ENCODE results near the gene MRPL37.
"Not testable (repeated sequence)": the region's sequence is repeated elsewhere in the genome, so short reads cannot be mapped to it uniquely, and the experiment has no call there.

MRPL37 gene

DNA sequence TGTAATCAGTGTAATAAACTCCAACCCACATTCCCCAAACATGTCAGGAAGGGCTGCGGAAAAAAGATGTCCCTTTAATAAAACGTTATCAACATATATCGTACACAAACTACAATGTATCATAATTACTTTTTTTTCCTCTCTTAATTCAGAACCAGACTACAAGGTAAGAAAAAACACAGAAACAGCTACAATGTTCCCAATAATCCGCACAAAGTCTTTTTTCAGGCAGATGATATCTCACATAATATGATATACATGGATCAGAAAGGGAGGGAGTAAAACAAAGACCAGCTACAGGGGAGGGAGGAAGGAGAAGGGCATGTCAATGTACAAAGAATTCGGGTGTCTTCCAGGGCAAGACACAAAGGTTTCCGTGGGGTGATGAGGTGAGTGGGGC is 25.4 kb downstream of the MRPL37 start:
- H3K9ac ChIP-seq (ENCODE audit: low read length) = no peak overlapping the region
- no peaks in the 10 kb centered on the region for H3K27me3 ChIP-seq (ENCODE audit: control insufficient read depth, insufficient read depth, low read length)
- H3K4me3 ChIP-seq (ENCODE audit: low read length) = no peak overlapping the region
- H3K27ac ChIP-seq (ENCODE audit: low read depth, low read length) = no peak overlapping the region
- H3K4me1 ChIP-seq (ENCODE audit: control insufficient read depth, insufficient read depth, low read length) = peaks cover 9% of the 10 kb centered on the region
- peaks cover 2% of the 10 kb centered on the region for H3K36me3 ChIP-seq (ENCODE audit: control insufficient read depth, insufficient read depth, low read length)

DNA sequence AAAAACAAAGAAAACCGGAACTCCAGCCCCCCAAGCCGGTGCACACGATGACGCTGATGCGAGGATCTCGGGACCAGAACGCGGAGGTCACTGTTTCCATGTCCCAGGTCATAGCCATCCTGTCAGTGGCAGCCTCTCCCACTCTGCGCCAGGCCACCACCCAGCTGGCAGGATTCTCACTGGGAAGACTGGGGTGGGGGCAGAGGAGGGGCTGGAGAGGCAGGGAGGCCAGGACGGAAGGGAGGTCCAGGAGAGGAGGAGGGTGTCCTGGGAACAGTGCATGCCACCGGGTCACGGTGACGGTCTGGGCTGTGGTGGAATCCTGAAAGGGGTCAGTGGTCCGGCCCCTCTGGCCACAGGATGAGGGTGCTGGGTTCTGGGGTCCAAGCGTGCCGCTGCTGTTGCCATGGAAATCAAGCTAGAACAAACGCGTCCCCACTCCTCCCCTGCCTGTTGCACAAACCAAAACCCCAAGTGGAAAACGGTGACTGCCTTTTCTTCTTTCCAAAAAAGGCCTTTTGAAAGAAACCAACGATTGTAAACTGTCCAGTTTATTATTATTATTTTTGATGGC is 26.1 kb downstream of the MRPL37 start:
- no peaks in the 10 kb centered on the region for H3K27me3 ChIP-seq (ENCODE audit: control insufficient read depth, insufficient read depth, low read length)
- H3K27ac ChIP-seq (ENCODE audit: low read depth, low read length) = no peak overlapping the region
- H3K4me1 ChIP-seq (ENCODE audit: control insufficient read depth, insufficient read depth, low read length) = peaks cover 9% of the 10 kb centered on the region
- peaks cover 2% of the 10 kb centered on the region for H3K36me3 ChIP-seq (ENCODE audit: control insufficient read depth, insufficient read depth, low read length)
- H3K4me3 ChIP-seq (ENCODE audit: low read length) = no peak overlapping the region
- no peak overlapping the region for H3K9ac ChIP-seq (ENCODE audit: low read length)

DNA sequence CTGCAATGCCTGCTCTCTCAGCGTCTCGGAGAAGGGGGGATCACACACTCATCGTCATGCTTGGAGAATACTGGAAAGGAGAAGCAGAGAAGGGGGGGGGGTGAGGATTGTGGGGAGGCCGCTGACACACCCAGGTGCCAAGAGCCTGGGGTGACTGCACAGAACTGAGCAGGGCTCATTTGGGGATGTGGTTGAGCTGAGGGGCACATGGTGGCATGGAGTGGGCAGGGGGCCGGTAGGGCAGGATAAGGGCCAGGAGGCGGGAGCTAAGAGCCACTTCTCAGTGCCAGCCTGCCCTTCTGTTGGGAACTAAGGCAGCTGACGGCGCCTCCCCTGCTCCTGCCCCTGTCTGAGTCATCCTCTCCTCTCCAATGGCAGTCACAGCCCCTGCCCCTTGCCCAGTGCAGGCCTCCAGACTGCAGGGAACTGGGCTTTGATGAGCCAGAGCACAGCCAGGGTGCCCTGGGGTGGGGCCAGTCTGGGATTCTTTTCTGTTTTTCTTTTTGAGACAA is 27.2 kb downstream of the MRPL37 start:
- peaks cover 9% of the 10 kb centered on the region for H3K4me1 ChIP-seq (ENCODE audit: control insufficient read depth, insufficient read depth, low read length)
- H3K36me3 ChIP-seq (ENCODE audit: control insufficient read depth, insufficient read depth, low read length) = peaks cover 2% of the 10 kb centered on the region
- no peak overlapping the region for H3K27ac ChIP-seq (ENCODE audit: low read depth, low read length)
- no peak overlapping the region for H3K9ac ChIP-seq (ENCODE audit: low read length)
- no peak overlapping the region for H3K4me3 ChIP-seq (ENCODE audit: low read length)
- no peaks in the 10 kb centered on the region for H3K27me3 ChIP-seq (ENCODE audit: control insufficient read depth, insufficient read depth, low read length)

DNA sequence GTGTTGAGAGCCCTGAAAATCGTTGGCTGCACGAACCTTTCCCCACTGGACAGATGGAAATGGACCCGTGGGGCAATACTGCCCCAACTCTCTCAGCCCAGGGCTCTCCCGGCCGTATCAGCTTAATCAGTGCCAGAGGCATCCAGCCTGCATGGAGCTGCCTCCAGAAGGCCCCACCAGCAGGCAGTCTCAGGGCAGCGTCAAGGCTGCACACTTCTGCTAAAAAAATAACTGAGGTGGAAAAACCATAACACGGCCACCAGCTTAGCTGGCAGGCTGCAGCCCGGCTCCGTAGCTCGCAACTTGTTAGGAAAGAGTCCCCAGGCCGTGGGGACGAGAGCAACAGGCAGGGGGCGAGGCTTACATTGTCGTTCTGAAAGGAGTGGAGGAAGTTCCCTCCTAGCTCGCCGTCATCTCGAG is 27.9 kb downstream of the MRPL37 start:
- Histone ChIP-seq H3K27ac (ENCODE audit: low read depth, low read length) (no peak overlapping the region), H3K27me3 (ENCODE audit: control insufficient read depth, insufficient read depth, low read length) (no peaks in the 10 kb centered on the region), H3K36me3 (ENCODE audit: control insufficient read depth, insufficient read depth, low read length) (peaks cover 2% of the 10 kb centered on the region), H3K9ac (ENCODE audit: low read length) (no peak overlapping the region), H3K4me3 (ENCODE audit: low read length) (no peak overlapping the region), H3K4me1 (ENCODE audit: control insufficient read depth, insufficient read depth, low read length) (peaks cover 9% of the 10 kb centered on the region)

DNA sequence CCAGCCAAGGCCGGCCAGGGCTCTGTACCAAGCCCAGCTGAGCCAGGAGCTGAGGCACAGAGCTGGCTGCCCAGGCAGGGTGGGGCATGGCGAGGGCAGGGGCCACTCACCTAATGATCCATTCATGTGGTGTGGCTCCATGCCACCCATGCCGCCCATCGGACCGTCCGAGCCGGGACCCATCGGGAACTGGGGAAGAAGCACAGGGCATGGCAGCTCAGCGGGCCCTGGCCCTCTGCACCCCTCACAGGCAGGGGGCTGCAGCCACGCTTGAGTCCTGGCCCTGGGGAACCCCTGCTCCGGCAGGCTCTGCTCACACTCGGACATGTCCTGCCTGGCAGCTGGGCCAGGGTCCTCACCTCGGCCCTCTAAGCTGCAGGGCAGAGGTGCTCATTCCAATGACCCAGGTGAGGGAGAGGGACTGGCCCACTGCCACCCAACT is 28.7 kb downstream of the MRPL37 start:
- Histone ChIP-seq H3K4me3 (ENCODE audit: low read length) (no peak overlapping the region), H3K9ac (ENCODE audit: low read length) (no peak overlapping the region), H3K27me3 (ENCODE audit: control insufficient read depth, insufficient read depth, low read length) (no peaks in the 10 kb centered on the region), H3K27ac (ENCODE audit: low read depth, low read length) (no peak overlapping the region), H3K4me1 (ENCODE audit: control insufficient read depth, insufficient read depth, low read length) (peaks cover 9% of the 10 kb centered on the region), H3K36me3 (ENCODE audit: control insufficient read depth, insufficient read depth, low read length) (peaks cover 2% of the 10 kb centered on the region)

DNA sequence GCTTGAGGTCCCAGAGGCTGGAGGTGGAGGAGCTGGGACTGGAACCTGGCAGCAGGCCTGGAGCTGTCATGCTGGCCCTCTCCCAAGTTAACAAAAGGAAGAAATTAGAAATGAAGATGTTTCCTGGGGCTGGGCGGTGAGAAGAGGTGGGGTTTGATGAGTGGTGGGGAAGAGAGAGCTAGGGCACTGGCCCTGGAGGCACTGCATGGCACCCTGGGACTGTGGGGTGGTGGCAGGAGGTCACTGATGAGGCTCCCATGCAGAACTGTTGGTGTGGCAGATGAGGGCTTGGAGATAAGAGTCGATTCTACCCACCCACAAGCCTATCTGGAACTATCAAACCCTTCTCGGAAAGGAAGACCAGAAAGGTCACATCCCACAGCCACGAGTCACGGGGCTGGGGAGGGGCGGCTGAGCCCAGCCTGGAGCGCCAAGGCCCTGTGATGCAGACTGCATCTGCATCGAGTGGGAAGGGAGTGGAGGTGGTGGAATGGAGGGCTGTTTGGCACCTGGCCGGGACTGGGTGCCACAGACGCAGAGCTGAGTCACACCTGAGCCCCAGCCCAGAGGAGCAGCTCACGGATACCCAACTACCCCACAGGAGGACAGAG is 29.4 kb downstream of the MRPL37 start:
- Histone ChIP-seq H3K36me3 (ENCODE audit: control insufficient read depth, insufficient read depth, low read length) (peaks cover 2% of the 10 kb centered on the region), H3K4me3 (ENCODE audit: low read length) (no peak overlapping the region), H3K4me1 (ENCODE audit: control insufficient read depth, insufficient read depth, low read length) (peaks cover 9% of the 10 kb centered on the region), H3K27ac (ENCODE audit: low read depth, low read length) (no peak overlapping the region), H3K9ac (ENCODE audit: low read length) (no peak overlapping the region), H3K27me3 (ENCODE audit: control insufficient read depth, insufficient read depth, low read length) (no peaks in the 10 kb centered on the region)

DNA sequence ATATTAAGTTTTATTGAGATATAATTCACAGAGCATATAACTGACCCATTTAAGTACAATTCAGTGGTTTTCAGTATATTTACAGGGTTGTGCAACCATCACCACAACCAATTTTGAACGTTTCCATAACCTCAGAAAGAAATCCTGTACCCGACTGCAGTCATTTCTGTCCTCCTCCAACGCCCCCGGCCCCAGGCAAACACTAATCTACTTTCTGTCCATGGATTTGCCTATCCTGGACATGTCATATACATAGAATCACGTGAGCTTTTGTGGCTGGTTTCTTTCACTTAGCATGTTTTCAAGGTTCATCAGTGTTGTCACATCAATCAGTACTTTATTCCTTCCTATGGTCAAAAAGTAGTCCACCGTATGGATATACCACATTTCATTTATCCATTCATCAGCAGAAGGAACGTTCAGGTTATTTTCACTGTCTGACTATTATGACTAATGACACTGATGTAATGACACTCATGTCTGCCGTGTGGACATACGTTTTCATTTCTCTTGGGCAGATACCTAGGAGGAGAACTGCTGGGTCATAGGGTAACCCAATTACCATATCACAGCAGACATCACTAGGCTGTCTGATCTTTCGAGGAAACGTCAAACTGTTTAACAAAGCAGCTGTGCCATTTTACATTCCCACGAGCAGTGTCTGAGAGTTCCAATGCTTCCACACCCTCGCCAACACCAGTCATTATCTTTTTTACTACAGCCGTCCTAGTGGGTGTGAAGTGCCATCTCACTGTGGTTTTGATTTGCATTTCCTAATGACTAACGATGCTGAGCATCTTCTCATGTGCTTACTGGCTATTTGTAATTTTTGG is 30.8 kb downstream of the MRPL37 start:
- Histone ChIP-seq H3K27me3 (ENCODE audit: control insufficient read depth, insufficient read depth, low read length) (no peaks in the 10 kb centered on the region), H3K27ac (ENCODE audit: low read depth, low read length) (no peak overlapping the region), H3K36me3 (ENCODE audit: control insufficient read depth, insufficient read depth, low read length) (no peaks in the 10 kb centered on the region), H3K4me3 (ENCODE audit: low read length) (no peak overlapping the region), H3K4me1 (ENCODE audit: control insufficient read depth, insufficient read depth, low read length) (peaks cover 9% of the 10 kb centered on the region), H3K9ac (ENCODE audit: low read length) (no peak overlapping the region)

DNA sequence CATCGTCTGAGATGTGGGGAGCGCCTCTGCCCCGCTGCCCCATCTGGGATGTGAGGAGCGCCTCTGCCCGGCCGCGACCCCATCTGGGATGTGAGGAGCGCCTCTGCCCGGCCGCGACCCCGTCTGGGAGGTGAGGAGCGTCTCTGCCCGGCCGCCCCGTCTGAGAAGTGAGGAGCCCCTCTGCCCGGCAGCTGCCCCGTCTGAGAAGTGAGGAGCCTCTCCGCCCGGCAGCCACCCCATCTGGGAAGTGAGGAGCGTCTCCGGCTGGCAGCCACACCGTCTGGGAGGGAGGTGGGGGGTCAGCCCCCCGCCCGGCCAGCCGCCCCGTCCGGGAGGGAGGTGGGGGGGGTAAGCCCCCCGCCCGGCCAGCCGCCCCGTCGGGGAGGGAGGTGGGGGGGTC is 33.2 kb downstream of the MRPL37 start:
- not testable (repeated sequence) for H3K27me3 ChIP-seq (ENCODE audit: control insufficient read depth, insufficient read depth, low read length); H3K4me1 ChIP-seq (ENCODE audit: control insufficient read depth, insufficient read depth, low read length); H3K9ac ChIP-seq (ENCODE audit: low read length); H3K4me3 ChIP-seq (ENCODE audit: low read length); H3K27ac ChIP-seq (ENCODE audit: low read depth, low read length)
- peaks cover 16% of the 10 kb centered on the region for H3K36me3 ChIP-seq (ENCODE audit: control insufficient read depth, insufficient read depth, low read length)

DNA sequence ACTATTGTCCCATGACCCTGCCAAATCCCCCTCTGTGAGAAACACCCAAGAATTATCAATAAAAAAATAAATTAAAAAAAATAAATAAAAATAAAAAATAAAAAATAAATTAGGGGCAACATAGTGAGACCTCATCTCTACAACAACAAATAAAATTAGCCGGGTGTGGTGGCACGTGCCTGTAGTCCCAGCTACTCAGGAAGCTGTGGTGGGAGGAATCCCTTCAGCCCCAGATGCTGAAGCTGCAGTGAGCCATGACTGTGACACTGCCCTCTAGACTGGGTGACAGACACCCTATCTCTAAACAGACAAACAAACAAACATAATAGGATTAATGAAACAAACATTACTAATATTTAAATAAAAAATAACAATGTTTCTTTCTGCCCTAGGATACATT is 34.3 kb downstream of the MRPL37 start:
- Histone ChIP-seq H3K4me1 (ENCODE audit: control insufficient read depth, insufficient read depth, low read length) (peaks cover 1% of the 10 kb centered on the region), H3K36me3 (ENCODE audit: control insufficient read depth, insufficient read depth, low read length) (peaks cover 19% of the 10 kb centered on the region), H3K27ac (ENCODE audit: low read depth, low read length) (no peak overlapping the region), H3K4me3 (ENCODE audit: low read length) (no peak overlapping the region), H3K9ac (ENCODE audit: low read length) (no peak overlapping the region), H3K27me3 (ENCODE audit: control insufficient read depth, insufficient read depth, low read length) (no peaks in the 10 kb centered on the region)

DNA sequence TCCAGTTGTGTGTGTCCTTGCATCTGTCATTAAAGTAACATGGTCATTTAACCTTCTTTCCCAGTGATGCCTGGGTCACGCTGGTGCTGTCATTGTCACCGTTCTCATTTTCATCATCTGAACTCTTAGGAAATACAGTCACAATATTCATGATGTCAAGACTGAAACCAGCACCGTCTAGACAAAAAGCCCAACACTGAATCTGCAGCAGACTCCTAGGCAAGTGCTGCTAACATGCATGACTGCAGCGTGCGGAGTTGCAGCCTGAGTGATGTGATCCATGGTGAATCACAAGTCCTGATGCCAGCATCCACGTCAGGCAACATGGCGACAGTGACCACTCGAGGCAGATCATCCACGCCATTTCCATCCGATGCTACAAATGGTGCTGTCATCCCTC is 37.6 kb downstream of the MRPL37 start:
- H3K36me3 ChIP-seq (ENCODE audit: control insufficient read depth, insufficient read depth, low read length) = peaks cover 19% of the 10 kb centered on the region
- no peaks in the 10 kb centered on the region for H3K4me1 ChIP-seq (ENCODE audit: control insufficient read depth, insufficient read depth, low read length)
- no peak overlapping the region for H3K27ac ChIP-seq (ENCODE audit: low read depth, low read length)
- no peaks in the 10 kb centered on the region for H3K27me3 ChIP-seq (ENCODE audit: control insufficient read depth, insufficient read depth, low read length)
- H3K9ac ChIP-seq (ENCODE audit: low read length) = no peak overlapping the region
- H3K4me3 ChIP-seq (ENCODE audit: low read length) = no peak overlapping the region

DNA sequence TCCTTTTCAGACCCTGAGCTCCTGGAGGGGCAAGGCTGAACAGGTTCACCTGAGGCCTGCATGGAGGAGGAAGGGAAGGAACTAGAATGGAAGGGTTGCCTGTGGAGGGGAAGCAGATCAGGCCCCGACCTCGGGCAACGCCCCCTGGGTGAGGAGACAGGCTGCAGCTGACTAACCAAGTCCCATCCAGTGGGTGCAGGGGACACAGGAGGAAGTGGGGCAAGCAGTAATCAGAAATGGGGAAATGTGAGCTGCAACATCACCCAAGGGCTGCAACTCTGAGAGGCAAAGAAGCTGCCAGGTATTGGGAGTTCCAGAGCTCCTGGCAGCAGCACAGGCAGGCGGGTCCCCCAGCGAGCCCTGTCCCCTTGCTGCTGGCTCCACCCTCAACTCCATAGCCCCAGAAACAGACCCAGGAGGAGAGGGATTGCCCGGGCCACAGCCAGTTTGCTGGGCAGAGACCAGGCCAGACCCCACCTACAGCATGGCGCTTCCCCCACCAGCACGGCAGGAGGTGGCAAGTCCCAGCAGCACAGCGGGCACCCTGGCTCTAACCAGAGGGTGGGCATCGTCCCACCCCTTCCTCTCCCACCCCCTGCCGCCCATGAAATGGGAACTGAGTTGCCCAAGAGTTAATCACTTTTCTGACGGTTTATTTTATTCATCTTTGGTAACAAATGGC is 38.5 kb downstream of the MRPL37 start:
- no peaks in the 10 kb centered on the region for H3K4me1 ChIP-seq (ENCODE audit: control insufficient read depth, insufficient read depth, low read length)
- H3K4me3 ChIP-seq (ENCODE audit: low read length) = no peak overlapping the region
- no peaks in the 10 kb centered on the region for H3K27me3 ChIP-seq (ENCODE audit: control insufficient read depth, insufficient read depth, low read length)
- no peak overlapping the region for H3K9ac ChIP-seq (ENCODE audit: low read length)
- no peak overlapping the region for H3K27ac ChIP-seq (ENCODE audit: low read depth, low read length)
- peaks cover 20% of the 10 kb centered on the region for H3K36me3 ChIP-seq (ENCODE audit: control insufficient read depth, insufficient read depth, low read length)

DNA sequence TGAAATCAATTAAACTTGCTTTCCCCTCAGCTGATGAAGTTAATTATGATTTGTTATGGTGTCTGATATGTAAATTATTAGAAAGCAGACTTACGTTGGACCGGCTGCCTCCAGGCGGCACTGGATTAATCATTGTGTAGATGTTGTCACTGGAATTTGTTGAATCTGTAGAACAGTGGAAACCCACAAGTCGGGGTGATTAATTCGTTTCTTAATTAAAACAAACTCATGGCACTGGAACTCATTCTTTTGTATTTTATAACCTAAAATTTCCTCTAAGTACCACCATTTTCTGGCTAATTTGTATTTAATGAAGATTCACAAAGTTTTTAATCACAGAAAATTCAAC is 39.0 kb downstream of the MRPL37 start:
- H3K36me3 ChIP-seq (ENCODE audit: control insufficient read depth, insufficient read depth, low read length) = peaks cover 23% of the 10 kb centered on the region
- no peak overlapping the region for H3K4me3 ChIP-seq (ENCODE audit: low read length)
- no peaks in the 10 kb centered on the region for H3K27me3 ChIP-seq (ENCODE audit: control insufficient read depth, insufficient read depth, low read length)
- no peak overlapping the region for H3K9ac ChIP-seq (ENCODE audit: low read length)
- no peaks in the 10 kb centered on the region for H3K4me1 ChIP-seq (ENCODE audit: control insufficient read depth, insufficient read depth, low read length)
- no peak overlapping the region for H3K27ac ChIP-seq (ENCODE audit: low read depth, low read length)

Data from rectal smooth muscle tissue (tissue), 1 donor.